Natural killer cell treated with Interleukin-12 subunit alpha and Interleukin-12 subunit beta and Interleukin-15 and Interleukin-18, amount 100 ng/mL, for 72 hours (primary cell): ENCODE results near the gene NDRG2. TPM values are rescaled to one million over a fixed set of nuclear protein-coding genes. Genes with fewer than 3 reads are reported as not detected.

ENCODE experiments used
- ATAC-seq, 2 donors: fragments of 150-1000 bp; cut with Tn5 transposase in 1 of 2; sonication (Bioruptor Pico), chemical (Tn5 transposase) in 1 of 2; 2 replicates each; pipeline ENCODE4 v1.10.0; 2021
- DNase-seq: peaks from one replicate; pipeline ENCODE4 v3.0.0; 2022; ENCODE audit warnings: low spot score
- H3K27ac Mint-ChIP-seq, 2 donors: 1 replicate in 1 of 2; 2 replicates in 1 of 2; pipeline ENCODE4 v1.8.0; 2022; ENCODE audit warnings: mixed read lengths in 2 of 2, mild to moderate bottlenecking in 1 of 2, moderate library complexity in 1 of 2
- H3K27me3 Mint-ChIP-seq, 2 donors: 1 replicate in 1 of 2; 2 replicates in 1 of 2; pipeline ENCODE4 v1.8.0; 2022; ENCODE audit warnings: mixed read lengths in 2 of 2
- H3K36me3 Mint-ChIP-seq: one replicate; pipeline ENCODE4 v1.8.0; 2022; ENCODE audit warnings: mixed read lengths
- H3K4me1 Mint-ChIP-seq, 2 donors: 1 replicate in 1 of 2; 2 replicates in 1 of 2; pipeline ENCODE4 v1.8.0; 2022; ENCODE audit warnings: low read depth in 2 of 2, mixed read lengths in 2 of 2, mild to moderate bottlenecking in 1 of 2
- H3K4me3 Mint-ChIP-seq: one replicate; pipeline ENCODE4 v1.8.0; 2022; ENCODE audit warnings: mixed read lengths
- H3K9me3 Mint-ChIP-seq: 2 replicates; pipeline ENCODE4 v1.8.0; 2022; ENCODE audit warnings: mixed read lengths
- total RNA-seq, 2 donors: library from RNA; stranded (reverse); gene quantifications; one replicate each; pipeline ENCODE4 v1.2.3, GENCODE V29; 2022

NDRG2 gene
- total RNA-seq, 2 donors from 2014 or later: 1.9 to 3.1 TPM

DNA sequence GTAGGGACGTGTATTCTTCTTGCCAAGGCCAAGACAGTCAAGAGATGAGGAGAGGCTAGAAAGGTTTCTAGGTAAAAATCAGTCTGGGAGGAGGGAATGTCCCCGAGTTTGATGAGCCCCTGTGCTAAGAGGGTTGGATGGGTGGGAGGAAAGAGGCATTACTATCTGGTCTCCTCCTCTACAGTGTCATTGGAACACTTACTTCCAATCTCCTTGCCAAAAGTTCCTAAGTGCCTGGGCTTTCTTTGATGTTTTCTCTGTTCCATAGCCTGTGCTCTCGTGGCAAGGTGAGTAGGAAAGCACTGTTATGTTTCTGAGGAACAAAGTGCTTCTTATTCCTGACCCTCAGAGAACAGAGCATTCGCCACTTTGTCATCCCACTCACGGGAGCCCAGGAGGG lies 9.8 kb upstream of the NDRG2 start, which contains the start of gene RNASE13:
Gene RNASE13, minus strand, starts transcription at position 101 of the 400 bp plus-strand sequence. CDS start 519 bp downstream, outside the sequence.
- Mint-ChIP-seq H3K36me3 (no peaks in the 10 kb centered on the region), H3K4me1 (no peaks in the 10 kb centered on the region), H3K27ac (no peak within 1 kb of the TSS), H3K4me3 (no peak within 1 kb of the TSS), H3K27me3 (peaks cover 18 to 29% of the 10 kb centered on the region in 2 donors), H3K9me3 (no peaks in the 10 kb centered on the region)
- ATAC-seq (no peak), DNase-seq (no peak)

DNA sequence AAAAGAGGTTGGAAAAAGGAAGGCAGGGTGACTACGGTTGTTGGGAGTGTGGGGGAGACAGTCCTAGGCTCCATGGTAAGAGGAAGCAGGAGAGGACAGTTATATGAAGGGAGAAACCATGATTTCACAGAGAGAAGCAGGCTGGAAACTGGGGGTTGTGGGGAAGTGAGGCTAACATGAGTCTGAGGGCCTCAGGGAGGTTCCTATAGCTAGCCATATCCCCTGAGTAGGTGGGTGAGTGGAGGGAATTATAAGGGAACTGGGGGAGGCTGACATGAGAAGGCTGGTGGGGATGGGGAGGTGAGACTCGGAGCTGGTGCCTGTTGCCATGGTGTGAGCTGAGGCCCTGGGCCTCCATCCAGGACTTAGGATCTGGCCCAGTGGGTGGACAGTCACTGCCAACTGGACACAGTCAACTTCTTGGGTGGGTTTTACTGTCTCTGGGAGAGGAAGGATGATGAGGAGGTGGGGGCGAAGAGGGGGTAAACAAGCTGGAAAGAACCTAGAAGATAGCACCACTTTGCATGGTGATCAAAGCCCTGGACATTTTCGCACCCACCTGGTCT lies 8.4 kb upstream of the NDRG2 start:
- Mint-ChIP-seq H3K4me1 (no peaks in the 10 kb centered on the region), H3K27me3 (peaks cover 18 to 26% of the 10 kb centered on the region in 2 donors), H3K27ac (no peak overlapping the region), H3K36me3 (no peaks in the 10 kb centered on the region), H3K4me3 (no peak overlapping the region), H3K9me3 (no peaks in the 10 kb centered on the region)
- DNase-seq (no peak), ATAC-seq (no peak)

DNA sequence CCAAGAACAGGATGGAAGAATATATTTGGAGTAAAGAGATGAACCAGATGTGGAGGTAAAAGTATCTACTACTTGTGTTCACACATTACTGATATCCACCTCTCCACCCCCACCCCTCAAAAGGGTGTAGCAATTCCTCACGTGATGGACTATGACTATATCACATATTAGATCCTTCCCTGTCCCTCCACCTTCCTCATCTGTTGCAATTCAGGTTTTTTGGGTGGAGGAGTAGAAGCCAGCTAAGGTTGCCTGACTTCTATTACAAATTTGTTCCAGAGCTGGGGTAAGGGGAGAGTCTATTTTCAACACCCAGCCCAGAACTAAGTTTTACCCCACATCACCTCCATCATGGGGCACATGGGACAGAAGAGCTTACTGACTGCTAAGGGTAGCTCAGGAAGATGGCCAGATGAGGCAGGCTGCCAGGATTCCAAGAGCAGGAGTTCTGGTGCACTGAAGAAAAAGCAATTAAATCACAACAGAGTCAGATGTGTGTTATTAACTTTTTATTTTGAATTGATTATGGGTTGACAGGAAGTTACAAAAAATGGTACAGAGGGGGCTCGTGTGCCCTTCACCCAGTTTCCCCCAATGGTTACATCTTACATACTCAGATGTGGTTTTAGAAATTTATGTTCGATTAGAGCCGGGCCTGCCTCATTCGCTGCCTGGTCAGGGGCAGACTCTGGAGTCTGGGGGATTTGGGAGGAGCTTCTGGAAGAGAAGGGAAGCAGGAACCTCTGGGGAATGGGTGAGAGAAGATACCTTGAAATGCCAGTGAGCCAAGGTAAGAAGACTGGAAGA lies 7.7 kb upstream of the NDRG2 start:
- ATAC-seq: no peak
- Mint-ChIP-seq H3K4me3 (no peak overlapping the region), H3K27me3 (peaks cover 18 to 21% of the 10 kb centered on the region in 2 donors), H3K9me3 (no peaks in the 10 kb centered on the region), H3K27ac (no peak overlapping the region), H3K36me3 (no peaks in the 10 kb centered on the region), H3K4me1 (no peaks in the 10 kb centered on the region)
- no peak for DNase-seq

- no peak for ATAC-seq
- no peak overlapping the region for H3K27ac Mint-ChIP-seq
Observed at GRCh38 chr14:21030531-21030930, 5.7 kb upstream of the NDRG2 start.

DNA sequence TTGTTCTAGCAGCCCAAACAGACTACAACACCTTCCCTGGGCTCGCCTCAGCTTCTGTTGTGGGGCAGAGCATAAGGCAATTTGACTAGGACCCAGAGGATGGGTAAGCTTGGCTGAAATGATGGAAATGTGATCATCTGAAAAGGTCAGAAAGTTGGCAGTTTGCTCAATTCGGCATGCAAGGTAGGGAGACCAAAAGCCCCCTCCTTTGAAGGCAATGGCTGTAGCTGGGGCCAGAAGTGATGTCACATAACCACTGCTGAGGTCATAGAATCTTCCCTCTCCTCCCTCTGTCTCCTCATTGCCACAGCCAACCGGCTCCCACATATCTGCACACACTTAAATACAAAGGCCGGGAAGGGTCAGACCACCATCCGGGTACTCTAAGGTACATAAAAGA lies 5.1 kb upstream of the NDRG2 start, which contains the start of gene TPPP2:
Gene TPPP2, plus strand, starts transcription at position 301 of the 400 bp plus-strand sequence. CDS start 365 bp downstream, outside the sequence.
- no peaks in the 10 kb centered on the region for H3K36me3 Mint-ChIP-seq
- no peak within 1 kb of the TSS for H3K4me3 Mint-ChIP-seq
- DNase-seq (no peak), ATAC-seq (no peak)
- H3K4me1 Mint-ChIP-seq: no peaks in the 10 kb centered on the region
- no peaks in the 10 kb centered on the region for H3K9me3 Mint-ChIP-seq
- H3K27ac Mint-ChIP-seq: no peak within 1 kb of the TSS
- H3K27me3 Mint-ChIP-seq: peaks cover 12 to 14% of the 10 kb centered on the region in 2 donors

More at GRCh38 chr14:21030531-21030930, 5.7 kb upstream of the NDRG2 start:
- no peak for DNase-seq
- Mint-ChIP-seq H3K27me3 (peaks cover 12 to 17% of the 10 kb centered on the region in 2 donors), H3K4me1 (no peaks in the 10 kb centered on the region), H3K9me3 (no peaks in the 10 kb centered on the region), H3K4me3 (no peak overlapping the region), H3K36me3 (no peaks in the 10 kb centered on the region)

DNA sequence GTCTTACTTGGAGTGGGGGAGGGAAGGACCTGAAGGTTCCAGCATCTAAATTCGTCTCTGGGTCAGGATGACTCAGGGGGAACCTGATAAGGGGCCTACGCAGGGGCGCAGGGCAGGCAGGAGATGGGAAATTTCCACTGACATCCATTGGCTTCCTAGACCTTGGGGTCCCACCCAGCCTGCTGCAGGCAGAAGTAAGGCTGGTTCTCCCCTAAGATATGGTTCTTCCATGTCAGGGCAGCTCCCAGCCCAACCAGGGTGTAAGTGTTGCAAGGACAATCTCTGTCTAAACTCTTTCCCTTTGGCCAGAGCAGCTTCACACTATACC lies 2.1 kb upstream of the NDRG2 start:
- ATAC-seq (no peak), DNase-seq (no peak)
- H3K27me3 Mint-ChIP-seq: peaks cover 13 to 15% of the 10 kb centered on the region in 2 donors
- H3K36me3 Mint-ChIP-seq: no peaks in the 10 kb centered on the region
- no peak overlapping the region for H3K4me3 Mint-ChIP-seq
- peaks cover 5 to 10% of the 10 kb centered on the region in 2 donors for H3K4me1 Mint-ChIP-seq
- peak overlapping the region in 1 of 2 donors; percentile 23 for H3K27ac Mint-ChIP-seq
- no peaks in the 10 kb centered on the region for H3K9me3 Mint-ChIP-seq

- no peak for ATAC-seq
- DNase-seq: no peak
- Mint-ChIP-seq H3K9me3 (no peaks in the 10 kb centered on the region), H3K27me3 (peaks cover 12 to 16% of the 10 kb centered on the region in 2 donors), H3K27ac (no peak overlapping the region), H3K36me3 (no peaks in the 10 kb centered on the region), H3K4me1 (peaks cover 5 to 10% of the 10 kb centered on the region in 2 donors), H3K4me3 (no peak overlapping the region)
Observed at GRCh38 chr14:21026274-21026987, 1.6 kb upstream of the NDRG2 start.

GRCh38 chr14:21025371-21026273 lies 761 bp upstream of the NDRG2 start:
- peak overlapping the region; percentile 50 for H3K4me3 Mint-ChIP-seq
- H3K27me3 Mint-ChIP-seq: peaks cover 12 to 16% of the 10 kb centered on the region in 2 donors
- ATAC-seq (no peak), DNase-seq (no peak)
- no peak overlapping the region for H3K27ac Mint-ChIP-seq
- H3K9me3 Mint-ChIP-seq: no peaks in the 10 kb centered on the region
- H3K4me1 Mint-ChIP-seq: peaks cover 5 to 10% of the 10 kb centered on the region in 2 donors
- H3K36me3 Mint-ChIP-seq: no peaks in the 10 kb centered on the region

DNA sequence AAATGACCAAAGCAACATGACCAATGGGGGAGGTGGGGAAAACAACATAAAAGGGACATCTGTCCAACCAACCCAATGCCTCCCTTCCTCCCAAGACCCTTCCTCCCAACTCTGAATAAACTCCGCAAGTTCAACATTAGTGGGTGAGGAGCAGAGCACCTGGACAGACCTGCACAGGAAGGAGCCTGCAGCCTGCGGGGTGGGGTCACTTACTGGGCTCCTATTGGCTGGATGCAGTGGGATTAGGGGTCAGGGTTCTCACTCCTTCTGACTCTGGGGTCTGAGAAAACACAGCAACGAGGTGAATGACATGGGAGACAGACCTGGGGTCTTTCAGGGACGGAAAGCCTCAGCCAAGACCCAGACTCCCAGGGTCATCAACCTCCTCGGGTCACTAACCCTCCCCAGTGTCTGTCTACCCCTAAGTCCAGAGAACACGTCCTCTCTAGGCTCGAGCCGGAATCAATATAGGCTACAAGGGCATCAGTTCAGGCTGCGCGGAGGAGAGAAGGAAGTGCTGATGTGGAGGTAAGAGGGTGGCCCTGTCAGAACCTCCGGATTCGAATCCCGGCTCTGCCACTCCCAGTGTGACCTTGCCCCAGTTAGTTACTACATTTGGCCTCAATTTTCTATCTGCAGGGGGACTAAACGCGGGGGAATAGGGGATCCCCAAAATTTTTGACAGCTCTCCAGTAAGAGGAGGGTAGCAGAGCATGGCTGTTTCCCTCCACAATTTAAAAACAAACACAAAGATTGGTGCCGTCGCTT lies 860 bp downstream of the NDRG2 start:
- no peak overlapping the region for H3K27ac Mint-ChIP-seq
- DNase-seq (no peak), ATAC-seq (peak in 1 of 2 donors; percentile 8)
- peaks cover 10 to 16% of the 10 kb centered on the region in 2 donors for H3K27me3 Mint-ChIP-seq
- no peaks in the 10 kb centered on the region for H3K9me3 Mint-ChIP-seq
- H3K4me1 Mint-ChIP-seq: peaks cover 5 to 10% of the 10 kb centered on the region in 2 donors
- peak overlapping the region; percentile 70 for H3K4me3 Mint-ChIP-seq
- H3K36me3 Mint-ChIP-seq: no peaks in the 10 kb centered on the region

GRCh38 chr14:21023174-21023573 lies 1.7 kb downstream of the NDRG2 start:
- H3K9me3 Mint-ChIP-seq: no peaks in the 10 kb centered on the region
- H3K36me3 Mint-ChIP-seq: no peaks in the 10 kb centered on the region
- no peak for DNase-seq
- H3K27ac Mint-ChIP-seq: no peak overlapping the region
- ATAC-seq: no peak
- peaks cover 5 to 10% of the 10 kb centered on the region in 2 donors for H3K4me1 Mint-ChIP-seq
- H3K27me3 Mint-ChIP-seq: peaks cover 10 to 16% of the 10 kb centered on the region in 2 donors
- H3K4me3 Mint-ChIP-seq: peak overlapping the region; percentile 70

DNA sequence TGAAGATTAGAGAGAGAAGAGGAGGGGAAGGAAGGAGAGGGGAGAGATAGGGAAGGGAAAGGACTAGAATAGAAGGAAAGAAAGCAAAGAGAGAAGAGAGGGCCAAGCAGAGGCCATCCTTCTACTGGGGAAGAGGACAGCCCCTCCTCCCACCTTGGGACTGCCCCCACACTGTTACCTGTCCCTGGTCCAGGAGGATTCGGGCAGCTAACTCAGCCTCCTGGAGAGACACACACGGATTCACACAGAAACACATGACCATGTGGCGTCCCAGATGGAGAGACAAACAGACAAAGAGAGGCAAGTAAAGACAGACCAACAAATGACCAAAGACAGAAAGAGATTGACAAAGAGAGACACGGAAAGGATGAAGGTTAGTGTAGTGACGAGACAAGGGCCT lies 2.2 kb downstream of the NDRG2 start:
- no peaks in the 10 kb centered on the region for H3K36me3 Mint-ChIP-seq
- peaks cover 10 to 16% of the 10 kb centered on the region in 2 donors for H3K27me3 Mint-ChIP-seq
- H3K4me1 Mint-ChIP-seq: peaks cover 5 to 10% of the 10 kb centered on the region in 2 donors
- DNase-seq: no peak
- H3K4me3 Mint-ChIP-seq: peak overlapping the region; percentile 33
- no peaks in the 10 kb centered on the region for H3K9me3 Mint-ChIP-seq
- ATAC-seq: no peak
- H3K27ac Mint-ChIP-seq: no peak overlapping the region

GRCh38 chr14:21020977-21021545 lies 3.8 kb downstream of the NDRG2 start:
- peaks cover 10 to 16% of the 10 kb centered on the region in 2 donors for H3K27me3 Mint-ChIP-seq
- peaks cover 5 to 10% of the 10 kb centered on the region in 2 donors for H3K4me1 Mint-ChIP-seq
- DNase-seq (no peak), ATAC-seq (no peak)
- no peaks in the 10 kb centered on the region for H3K9me3 Mint-ChIP-seq
- H3K27ac Mint-ChIP-seq: no peak overlapping the region
- H3K4me3 Mint-ChIP-seq: no peak overlapping the region
- no peaks in the 10 kb centered on the region for H3K36me3 Mint-ChIP-seq
